ENCODE measurements around the gene HAGHL.

GRCh38 chr16:715477-716199 lies 11.3 kb upstream of the HAGHL start:
- TF ChIP-seq POLR2A (IDR thresholded peaks at IDR 0.05): no peak
- peak in 2 of 11 experiments; percentile 13 to 32 for TF ChIP-seq CTCF (IDR thresholded peaks at IDR 0.05 in 8 of 11, conservative IDR thresholded peaks at IDR 0.05 in 3 of 11)
- peak in 1 of 3 donors; percentile 5 for TF ChIP-seq POLR2AphosphoS5 (IDR thresholded peaks at IDR 0.05)

Data from spleen (tissue), 7 donors.